ENCODE results near the gene NUP85. TPM values are rescaled to one million over a fixed set of nuclear protein-coding genes. Genes with fewer than 3 reads are reported as not detected.

Gene NUP85
- total and polyA plus RNA-seq, 2 donors (not counting 3 experiments of a cell fraction or from before 2014, with no cell fraction given), result 105 to 120 TPM

- peaks cover 42% of the 10 kb centered on the region for H3K4me1 ChIP-seq (ENCODE audit: control insufficient read depth, extremely low read depth, insufficient read depth, low read length)
- H3K9ac ChIP-seq (replicated peaks; ENCODE audit: extremely low read depth, insufficient read depth, low read length), result peak overlapping the region; percentile 91
- BruUV-seq (replicated peaks), result TSS peak; percentile 13
- H3K9me3 ChIP-seq (replicated peaks; ENCODE audit: control insufficient read depth, insufficient read depth, low read length), result no peaks in the 10 kb centered on the region
- no peaks in the 10 kb centered on the region for H3K9me1 ChIP-seq (replicated peaks; ENCODE audit: control insufficient read depth, extremely low read depth, insufficient read depth, low read length)
- intact Hi-C loops (cut with micrococcal nuclease) (loop anchor here (2.0 kb wide), 2 partner anchors 18 to 134 kb away; partner anchors contain the start of genes GRB2 and SLC25A19), dilution Hi-C loops (cut with MboI; ENCODE audit: extremely low pct_ligation_motif_present, low sequenced_read_pairs) (no loop called here)
- H4K20me1 ChIP-seq (replicated peaks; ENCODE audit: control insufficient read depth, extremely low read depth, insufficient read depth, low read length), result no peaks in the 10 kb centered on the region
- CTCF ChIA-PET, result interaction anchor here (0.6 to 4.1 kb wide), 45 partner anchors 9 to 585 kb away, joined by 3 to 91 read pairs (median 5); partner anchors contain the start of genes ARMC7, GGA3, GRB2 and MRPS7
- H3K27ac ChIP-seq (ENCODE audit: insufficient read depth, low read depth, low read length), result peak overlapping the region; percentile 50
- peak overlapping the region; percentile 65 for H2AFZ ChIP-seq (ENCODE audit: low read depth, low read length)
- H3K27me3 ChIP-seq (ENCODE audit: control insufficient read depth in 2 of 2, insufficient read depth in 2 of 2, low read length in 2 of 2), result no peaks in the 10 kb centered on the region
- TF ChIP-seq MYC (IDR thresholded peaks at IDR 0.05; ENCODE audit: low read depth, low read length), result no peak
- TF ChIP-seq POLR2A (IDR thresholded peaks at IDR 0.05; ENCODE audit: low read depth, low read length), result peak; percentile 42
- TF ChIP-seq FOS (IDR thresholded peaks at IDR 0.05; ENCODE audit: borderline replicate concordance, insufficient read depth, low read length), result no peak
- no peak for TF ChIP-seq JUN (IDR thresholded peaks at IDR 0.05; ENCODE audit: borderline replicate concordance, insufficient read depth, insufficient read length, low read depth)
- no peak for TF ChIP-seq MAX (IDR thresholded peaks at IDR 0.05; ENCODE audit: insufficient read depth, insufficient read length)
- TF ChIP-seq CTCF (IDR thresholded peaks at IDR 0.05; ENCODE audit: extremely low read depth in 1 of 2, insufficient read depth in 1 of 2, low read depth in 1 of 2, low read length in 2 of 2), result peak; percentile 32 to 33
- TF ChIP-seq GATA2 (IDR thresholded peaks at IDR 0.05; ENCODE audit: insufficient read depth, insufficient read length, low read depth, low read length), result no peak
- TF ChIP-seq EZH2 (IDR thresholded peaks at IDR 0.05; ENCODE audit: borderline replicate concordance, low read depth, low read length, severe bottlenecking), result no peak
- peak; percentile 58 for TF ChIP-seq POLR2AphosphoS5 (IDR thresholded peaks at IDR 0.05; ENCODE audit: insufficient read depth, low read depth, low read length)
- H3K4me2 ChIP-seq (ENCODE audit: insufficient read depth, low read length), result peak overlapping the region; percentile 77
- FAIRE-seq, result peak; percentile 67
- H3K79me2 ChIP-seq (ENCODE audit: control insufficient read depth, insufficient read depth, low read length), result no peaks in the 10 kb centered on the region
- H3K36me3 ChIP-seq (ENCODE audit: control insufficient read depth in 2 of 2, extremely low read depth in 1 of 2, insufficient read depth in 2 of 2, low read length in 2 of 2), result peaks cover 3 to 4% of the 10 kb centered on the region in 2 experiments
- H3K4me3 ChIP-seq (replicated peaks in 1 of 3; ENCODE audit: insufficient read depth in 1 of 3, low read depth in 1 of 3, low read length in 3 of 3), result peak overlapping the region; percentile 36 to 89 (median 53)
- peak; percentile 76 for DNase-seq (ENCODE audit: low read depth, low spot score)
- POLR2A ChIA-PET, result interaction anchor here (0.8 to 2.3 kb wide), 6 partner anchors 9 to 255 kb away, joined by 3 to 23 read pairs (median 5); partner anchors contain the start of genes GGA3, GRB2, LLGL2 and MRPS7
These were observed 64.9 kb downstream of the NUP85 start for GRCh38 chr17:75270218-75270965.
